Progenitor cell of endocrine pancreas (in vitro differentiated cells): ENCODE data around the gene CAVIN2. TPM values are rescaled to one million over a fixed set of nuclear protein-coding genes. Genes with fewer than 3 reads are reported as not detected.

Experiments
- DNase-seq: peaks from one replicate; pipeline ENCODE4 v3.0.0; 2021; ENCODE audit warnings: low spot score; ENCODE audit not compliant: unreplicated experiment
- H3K27ac Mint-ChIP-seq: 2 replicates; pipeline ENCODE4 v1.8.0; 2021; ENCODE audit warnings: mild to moderate bottlenecking, moderate library complexity, mixed read lengths
- H3K27me3 Mint-ChIP-seq: 2 replicates; pipeline ENCODE4 v1.8.0; 2021; ENCODE audit warnings: mixed read lengths
- H3K36me3 Mint-ChIP-seq: 2 replicates; pipeline ENCODE4 v1.8.0; 2022; ENCODE audit warnings: mixed read lengths; ENCODE audit not compliant: insufficient read depth
- H3K4me1 Mint-ChIP-seq: 2 replicates; pipeline ENCODE4 v1.8.0; 2021; ENCODE audit warnings: low read depth, mixed read lengths
- H3K4me3 Mint-ChIP-seq: 2 replicates; pipeline ENCODE4 v1.8.0; 2021; ENCODE audit warnings: low read depth, mild to moderate bottlenecking, moderate library complexity, mixed read lengths
- H3K9me3 Mint-ChIP-seq: 2 replicates; pipeline ENCODE4 v1.8.0; 2021; ENCODE audit warnings: low read depth, mixed read lengths
- CTCF ChIP-seq: fragments of 200-600 bp; sonication (generic); IDR thresholded peaks from one replicate; pipeline ENCODE4 v1.5.0; 2021; ENCODE audit warnings: antibody characterized with exemption, mild to moderate bottlenecking; ENCODE audit not compliant: unreplicated experiment
- total RNA-seq: library from RNA; stranded (reverse); gene quantifications from 2 replicates; pipeline ENCODE4 v1.2.1, GENCODE V29; 2021

The CAVIN2 gene
- total RNA-seq, 1 donor from 2014 or later, result 0.17 TPM

GRCh38 chr2:191857886-191858285, 11.0 kb upstream of the CAVIN2 start:
- TF ChIP-seq CTCF, result no peak
- H3K36me3 Mint-ChIP-seq, result no peaks in the 10 kb centered on the region
- H3K4me3 Mint-ChIP-seq, result no peak overlapping the region
- H3K9me3 Mint-ChIP-seq, result peaks cover 2% of the 10 kb centered on the region
- peaks cover 7% of the 10 kb centered on the region for H3K4me1 Mint-ChIP-seq
- H3K27me3 Mint-ChIP-seq, result no peaks in the 10 kb centered on the region
- DNase-seq, result no peak
- H3K27ac Mint-ChIP-seq, result no peak overlapping the region

GRCh38 chr2:191857259-191857805, 10.4 kb upstream of the CAVIN2 start:
- DNase-seq, result no peak
- Mint-ChIP-seq H3K9me3 (peaks cover 2% of the 10 kb centered on the region), H3K36me3 (no peaks in the 10 kb centered on the region), H3K27ac (no peak overlapping the region), H3K4me3 (no peak overlapping the region), H3K27me3 (no peaks in the 10 kb centered on the region), H3K4me1 (peaks cover 7% of the 10 kb centered on the region)
- TF ChIP-seq CTCF, result no peak

- peaks cover 2% of the 10 kb centered on the region for H3K9me3 Mint-ChIP-seq
- no peaks in the 10 kb centered on the region for H3K27me3 Mint-ChIP-seq
- TF ChIP-seq CTCF, result no peak
- no peak overlapping the region for H3K4me3 Mint-ChIP-seq
- DNase-seq, result no peak
- no peaks in the 10 kb centered on the region for H3K36me3 Mint-ChIP-seq
- no peak overlapping the region for H3K27ac Mint-ChIP-seq
- H3K4me1 Mint-ChIP-seq, result peaks cover 5% of the 10 kb centered on the region
Observed at GRCh38 chr2:191856111-191856876, 9.4 kb upstream of the CAVIN2 start.

GRCh38 chr2:191855382-191855781, 8.5 kb upstream of the CAVIN2 start:
- no peaks in the 10 kb centered on the region for H3K27me3 Mint-ChIP-seq

More at GRCh38 chr2:191855382-191855781, 8.5 kb upstream of the CAVIN2 start:
- TF ChIP-seq CTCF, result no peak
- Mint-ChIP-seq H3K4me3 (no peak overlapping the region), H3K9me3 (peaks cover 2% of the 10 kb centered on the region), H3K4me1 (peaks cover 2% of the 10 kb centered on the region), H3K36me3 (no peaks in the 10 kb centered on the region), H3K27ac (no peak overlapping the region)
- DNase-seq, result no peak
